Dedifferentiated amniotic fluid mesenchymal stem cell (primary cell): ENCODE measurements around the gene TLL1.

Source experiments
- DNase-seq: peaks from one replicate; pipeline ENCODE4 v3.0.0-alpha.2; 2016; ENCODE audit errors: extremely low spot score

The TLL1 gene

DNA sequence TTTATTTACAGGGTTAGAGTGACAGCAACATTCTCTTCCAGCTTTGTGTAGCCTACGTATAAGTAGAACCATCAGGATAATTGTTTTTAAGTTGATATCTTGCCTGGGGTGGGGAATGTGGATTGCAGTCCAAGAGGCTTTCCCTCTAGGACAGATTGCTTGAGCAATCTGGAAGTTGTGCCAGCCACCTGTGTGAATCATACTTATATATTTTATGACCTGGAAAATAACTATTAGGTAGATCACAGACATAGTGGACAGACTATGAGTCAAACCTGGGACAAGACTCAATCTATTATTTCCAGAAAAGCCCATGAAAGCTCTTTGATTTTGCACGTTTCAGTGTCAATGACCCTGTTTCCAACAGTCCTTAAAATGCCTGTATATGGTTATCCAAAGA, 98.9 kb downstream of the TLL1 start:
- DNase-seq, result no peak

DNA sequence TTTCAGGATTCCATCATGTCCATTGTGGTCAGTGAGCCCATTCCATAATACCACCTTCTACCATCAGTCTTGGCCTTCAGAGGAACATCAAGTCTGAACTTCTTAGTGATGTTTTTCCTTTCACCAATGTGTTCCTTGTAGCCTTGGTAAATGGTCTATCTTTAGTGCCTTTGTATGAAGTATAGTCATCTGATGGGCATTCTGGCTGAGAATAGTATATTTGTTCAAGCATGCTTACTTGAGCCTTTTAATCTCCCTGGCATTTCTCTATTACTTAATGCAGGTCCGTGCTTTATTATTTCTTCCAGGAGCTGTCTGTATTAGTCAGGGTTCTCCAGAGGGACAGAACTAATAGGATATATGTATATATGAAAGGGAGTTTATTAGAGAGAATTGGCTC, 99.7 kb downstream of the TLL1 start:
- no peak for DNase-seq

DNA sequence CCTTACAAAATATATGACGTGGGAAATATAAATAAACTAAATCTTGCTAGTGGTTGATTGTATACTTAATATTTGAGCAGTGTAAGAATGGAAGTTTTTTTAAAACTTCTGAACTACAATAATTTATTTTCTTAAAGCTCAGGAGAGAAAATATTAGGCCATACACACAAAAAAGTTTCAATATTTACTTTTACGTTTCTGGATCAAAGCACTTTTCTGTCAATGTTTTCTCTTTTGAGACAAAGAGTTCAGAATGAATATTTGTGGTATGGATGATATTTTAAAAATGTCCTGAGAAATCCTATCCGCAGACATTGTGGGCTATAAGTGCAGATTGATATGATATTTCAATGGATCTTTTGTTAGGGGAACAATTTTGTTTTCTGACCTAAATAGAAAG, 109.9 kb downstream of the TLL1 start:
- DNase-seq, result no peak

DNA sequence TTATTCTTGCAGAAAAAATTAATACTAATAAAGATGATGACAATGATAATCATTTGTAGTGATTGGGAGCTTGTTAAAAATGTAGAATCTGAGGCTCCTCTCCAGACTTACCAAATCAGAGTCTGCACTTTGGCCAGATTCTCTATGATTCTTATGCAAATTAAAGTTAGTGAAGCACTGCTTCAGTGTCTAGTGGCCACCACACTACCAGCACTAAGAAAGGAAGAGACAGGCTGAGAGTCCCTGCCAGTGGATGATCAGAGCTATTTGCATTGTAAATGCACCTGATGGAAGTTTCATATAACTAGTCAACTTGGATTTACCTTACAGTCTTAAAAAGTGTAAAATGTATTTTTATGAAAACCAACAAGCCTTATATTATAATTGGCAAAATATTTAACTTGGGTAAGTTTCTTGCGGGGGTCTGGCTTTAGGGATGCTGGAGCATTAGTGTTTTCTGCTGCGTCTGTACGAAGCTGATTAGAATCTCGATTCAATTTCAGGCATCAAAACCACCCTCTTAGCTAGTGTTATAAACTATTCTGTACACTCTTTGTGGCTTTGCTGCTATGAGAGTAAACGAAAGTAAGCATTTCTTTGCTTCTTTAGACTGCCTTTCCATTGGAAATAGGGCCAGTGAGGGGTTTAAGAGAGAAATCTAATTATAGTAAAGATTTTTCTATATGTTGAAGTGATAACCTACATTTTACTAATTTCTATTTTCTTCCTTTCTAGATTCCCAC, 114.1 kb downstream of the TLL1 start:
- no peak for DNase-seq

DNA sequence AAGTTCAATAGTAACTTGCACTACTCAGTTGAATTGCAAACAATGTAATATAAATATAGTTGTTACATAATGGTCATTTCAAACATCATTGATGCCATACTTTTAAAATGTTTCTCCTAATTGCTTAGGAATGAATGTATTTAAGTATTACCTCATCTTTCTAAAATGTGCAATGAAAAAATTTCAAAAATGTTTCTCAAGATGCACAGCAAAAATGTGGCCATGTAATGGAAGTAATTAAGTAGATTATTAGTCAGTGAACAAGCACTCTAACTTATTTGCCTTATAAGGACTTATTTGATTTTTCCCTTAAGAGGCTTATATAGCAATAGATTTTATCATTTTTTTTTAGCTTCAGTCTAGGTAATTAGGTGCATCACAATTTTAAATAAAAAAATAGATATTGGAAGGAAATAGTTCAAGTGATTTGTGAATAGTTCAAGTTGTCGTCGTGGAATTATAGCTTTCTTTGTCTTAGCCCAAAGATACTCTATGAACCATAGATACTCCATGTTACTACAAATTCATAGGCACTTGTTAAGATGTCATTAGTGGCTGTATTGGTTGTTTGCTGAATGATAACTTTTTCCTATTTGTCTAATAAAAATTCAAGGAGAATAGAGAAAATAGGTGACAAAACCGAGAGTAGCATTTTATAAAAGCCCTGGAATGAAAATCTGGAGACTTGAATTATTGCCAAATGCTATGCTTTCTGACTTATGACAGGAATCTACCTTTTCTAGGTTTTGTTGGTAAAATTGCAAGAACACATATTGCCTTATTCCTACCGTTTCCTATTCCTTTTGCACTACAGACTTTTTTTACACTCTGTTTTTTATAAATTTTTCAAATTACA, 118.5 kb downstream of the TLL1 start:
- DNase-seq, result no peak

DNA sequence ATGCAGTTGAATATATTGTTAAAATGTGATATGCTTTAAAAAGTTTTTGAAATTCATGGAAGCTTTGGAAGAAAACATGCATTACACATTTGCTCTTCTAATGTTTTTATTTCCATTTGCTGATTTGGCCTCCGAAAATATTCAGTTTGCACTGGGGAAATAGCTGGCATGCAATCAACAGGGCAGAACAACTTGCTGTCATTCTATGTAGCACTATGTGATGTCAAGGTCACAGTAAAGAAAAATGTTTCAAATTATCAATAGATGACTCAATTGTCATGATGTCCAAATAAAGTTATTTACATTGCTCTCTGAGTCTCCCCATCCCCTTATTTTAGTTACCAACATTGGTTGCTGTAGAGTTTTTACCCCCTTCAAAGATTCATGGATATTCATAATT, 119.2 kb downstream of the TLL1 start:
- DNase-seq, result no peak

DNA sequence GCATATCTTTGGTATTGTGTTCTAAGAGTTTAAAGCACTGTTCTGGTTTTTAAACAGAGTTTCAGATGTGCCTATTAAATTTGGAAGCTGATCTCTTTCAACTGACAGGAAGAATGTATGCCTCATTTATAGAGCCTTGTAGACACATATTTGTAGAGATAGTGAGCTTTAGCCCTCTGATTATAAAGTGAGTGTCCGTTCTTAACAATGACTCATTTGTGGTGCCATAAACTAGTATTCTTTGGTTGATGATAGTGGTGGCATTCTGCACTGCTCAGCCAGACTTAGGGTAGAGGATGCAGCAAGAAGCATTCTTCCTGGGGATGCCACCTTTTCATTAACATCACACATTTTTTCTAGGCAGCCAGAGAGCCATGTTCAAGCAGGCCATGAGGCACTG, 121.7 kb downstream of the TLL1 start:
- DNase-seq, result no peak

DNA sequence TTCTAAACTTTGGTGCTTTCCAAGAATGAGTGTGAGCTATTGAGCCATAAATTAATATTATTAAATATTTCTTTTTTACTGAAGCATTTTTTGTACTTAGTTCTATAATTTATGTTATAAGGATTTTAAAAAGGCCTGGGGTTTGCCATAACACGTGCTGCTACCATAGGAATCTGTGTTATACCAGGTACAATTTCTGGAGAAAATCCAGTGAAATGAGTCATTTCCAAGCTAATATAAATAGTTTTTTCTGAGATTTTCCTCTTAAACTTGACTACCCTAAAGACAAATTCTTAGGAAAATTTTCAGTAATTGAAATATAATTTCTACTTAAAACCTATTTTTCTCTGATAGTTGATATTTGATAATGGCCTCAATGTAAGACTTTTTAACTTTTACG, 130.8 kb downstream of the TLL1 start:
- no peak for DNase-seq

DNA sequence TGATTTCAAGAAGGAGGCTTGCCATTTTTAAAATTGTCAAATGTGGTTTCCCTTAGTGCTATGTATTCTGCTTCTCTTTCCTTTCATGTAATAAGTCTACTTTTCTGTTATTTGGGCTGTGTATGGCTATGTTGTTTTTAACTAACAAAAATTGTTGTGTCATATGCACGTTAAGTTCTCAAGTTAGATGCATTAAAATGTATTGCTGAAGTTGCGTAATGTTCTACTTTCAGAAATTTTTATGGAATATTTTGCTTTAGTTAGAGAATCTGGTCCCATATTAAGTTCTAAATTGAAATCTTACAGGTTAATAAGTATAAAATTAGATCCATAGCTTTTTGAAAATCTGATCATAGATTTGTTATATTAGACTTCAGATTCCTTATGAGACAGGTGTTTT, 133.2 kb downstream of the TLL1 start:
- DNase-seq, result no peak

DNA sequence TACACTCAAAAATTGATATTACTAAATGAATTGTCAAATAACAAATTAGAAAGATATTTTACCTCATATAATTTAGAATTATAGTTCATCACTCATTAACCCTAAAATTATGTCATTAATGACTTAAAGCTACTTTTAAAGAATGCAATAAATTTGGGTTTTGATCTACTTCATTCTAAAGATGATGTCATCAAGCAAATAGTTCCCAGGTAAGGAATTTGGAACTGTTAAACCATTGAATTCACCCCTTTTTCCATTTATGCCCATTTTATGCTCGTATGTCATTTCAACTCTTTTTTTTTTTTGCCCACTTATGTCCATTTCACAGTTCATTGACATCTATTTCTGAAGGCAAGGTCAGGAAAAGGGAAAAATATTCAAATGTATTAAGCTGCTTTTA, 135.5 kb downstream of the TLL1 start:
- DNase-seq, result no peak

DNA sequence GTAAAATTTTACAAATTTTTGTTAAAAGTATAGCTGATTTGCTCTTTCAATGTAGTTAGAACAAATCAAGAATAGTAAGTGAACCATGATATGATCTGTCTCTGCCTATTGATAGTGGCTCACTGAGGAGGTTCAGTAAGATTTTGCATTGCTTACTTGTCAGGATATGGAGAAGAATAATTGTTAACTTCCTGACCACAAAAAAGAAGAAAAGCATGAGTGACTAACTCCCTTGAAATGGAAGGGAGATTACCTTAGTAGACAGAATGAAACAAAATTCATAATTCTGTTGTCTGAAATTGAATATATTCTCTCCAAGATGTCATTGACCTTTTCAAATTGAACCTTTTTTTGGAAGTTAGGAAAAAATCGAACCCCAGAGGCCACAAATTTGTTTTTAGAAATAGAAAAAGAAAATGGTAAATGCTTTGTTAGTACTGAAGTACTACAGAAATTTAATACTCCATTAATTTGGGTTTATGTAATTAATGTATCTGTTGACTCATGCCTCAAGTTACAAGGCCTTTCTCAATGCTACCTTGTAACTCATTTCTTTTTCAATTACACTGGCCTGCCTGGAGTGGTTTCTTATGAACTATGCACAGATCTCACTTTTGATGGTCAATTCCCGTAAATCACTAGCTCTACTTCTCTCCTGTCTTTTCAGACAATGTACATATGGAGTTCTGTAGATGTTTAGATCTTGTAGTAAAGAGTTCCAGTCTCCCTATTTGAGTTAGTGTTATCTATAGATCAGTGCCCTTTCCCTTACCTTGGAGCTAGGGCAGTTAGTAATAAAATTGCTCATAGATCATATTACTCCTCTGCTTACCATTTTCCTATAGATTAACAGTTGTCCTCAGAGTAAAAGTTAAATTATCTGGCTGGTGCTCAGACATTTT, 139.3 kb downstream of the TLL1 start:
- DNase-seq, result no peak

DNA sequence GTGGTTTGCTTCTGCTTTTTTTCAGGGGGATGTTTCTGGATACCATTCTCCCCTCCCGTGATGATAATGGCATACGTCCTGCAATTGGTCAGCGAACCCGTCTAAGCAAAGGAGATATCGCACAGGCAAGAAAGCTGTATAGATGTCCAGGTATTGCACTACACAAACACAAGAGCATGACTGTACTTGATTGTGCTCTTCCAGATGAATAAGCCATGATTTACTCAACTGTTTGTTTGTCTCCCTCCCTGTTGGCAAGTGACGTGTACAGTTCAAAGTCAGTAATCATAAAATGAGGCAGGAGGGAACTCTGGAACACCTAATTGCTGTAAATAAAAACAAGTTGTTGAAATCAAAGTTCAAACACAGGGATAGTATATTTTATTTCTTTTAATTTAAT, 141.4 kb downstream of the TLL1 start:
- DNase-seq, result no peak

DNA sequence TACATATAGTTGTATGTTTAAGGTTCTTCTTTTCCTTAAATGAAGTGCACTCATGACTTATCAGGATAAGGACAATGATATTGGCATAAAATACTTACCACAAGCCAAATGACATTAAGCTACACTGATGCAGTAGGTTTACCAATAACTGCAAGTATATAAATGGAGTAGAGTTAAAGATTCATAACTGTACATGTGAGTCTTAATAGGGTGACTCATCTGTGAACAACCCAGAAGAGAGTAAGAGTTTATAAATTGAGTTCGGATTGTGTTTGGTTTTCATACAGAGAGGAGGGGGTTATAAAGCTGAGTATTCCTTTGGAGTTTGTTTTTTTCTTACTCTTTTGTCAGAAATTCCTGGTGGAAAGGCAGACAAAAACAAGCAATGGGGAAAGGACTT, 144.8 kb downstream of the TLL1 start:
- no peak for DNase-seq

DNA sequence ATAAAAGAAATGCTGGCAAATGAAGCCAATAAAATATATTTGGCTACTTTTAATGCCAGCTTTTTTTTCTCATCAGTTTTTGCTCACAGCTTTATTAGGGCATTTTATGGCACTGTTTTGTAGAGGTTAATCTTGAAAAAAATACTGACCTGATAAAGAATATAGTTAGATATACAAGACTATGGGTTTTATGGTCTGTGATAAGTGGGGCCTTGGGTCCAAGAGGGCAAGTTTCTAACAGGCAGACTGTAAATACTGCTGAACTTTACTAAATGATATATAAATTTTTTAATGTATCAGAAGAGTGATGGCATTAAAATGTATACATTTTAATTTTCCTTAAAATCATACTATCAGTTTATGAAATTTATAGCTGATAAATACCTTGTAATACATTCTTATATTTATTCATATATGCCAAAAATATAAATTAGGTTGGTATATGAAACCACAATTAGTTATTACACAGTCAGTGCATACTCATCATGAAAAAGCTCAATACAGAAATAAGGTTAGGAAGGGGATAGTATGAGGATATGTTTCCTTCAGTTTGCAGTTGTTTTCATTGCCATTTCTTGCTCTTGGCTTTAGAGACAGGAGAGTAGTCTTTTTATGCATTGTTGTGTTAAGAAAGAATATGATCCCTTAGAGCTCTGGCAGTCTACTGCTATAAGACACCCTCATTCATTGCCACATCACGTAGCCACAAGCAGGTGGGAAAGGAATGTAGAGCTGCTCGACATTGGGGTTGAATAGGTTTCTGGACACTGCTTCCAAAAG, 146.6 kb downstream of the TLL1 start:
- no peak for DNase-seq

DNA sequence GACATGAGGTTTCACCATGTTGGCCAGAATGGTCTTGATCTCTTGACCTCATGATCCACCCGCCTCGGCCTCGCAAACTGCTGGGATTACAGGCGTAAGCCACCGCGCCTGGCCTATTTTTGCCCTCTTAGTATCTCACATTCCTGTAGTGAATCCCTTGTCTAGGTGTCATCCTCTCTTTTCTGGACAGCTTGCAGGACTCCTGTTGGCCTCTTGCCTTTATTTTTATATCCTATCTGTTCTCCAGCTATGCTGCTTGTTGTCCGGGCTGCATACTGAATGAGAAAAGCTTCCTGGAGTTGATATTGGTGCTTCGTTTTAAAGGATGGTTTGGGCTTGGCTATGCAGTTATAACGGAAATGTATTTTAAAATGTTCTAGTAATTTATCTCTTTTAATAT, 148.6 kb downstream of the TLL1 start:
- DNase-seq, result no peak

DNA sequence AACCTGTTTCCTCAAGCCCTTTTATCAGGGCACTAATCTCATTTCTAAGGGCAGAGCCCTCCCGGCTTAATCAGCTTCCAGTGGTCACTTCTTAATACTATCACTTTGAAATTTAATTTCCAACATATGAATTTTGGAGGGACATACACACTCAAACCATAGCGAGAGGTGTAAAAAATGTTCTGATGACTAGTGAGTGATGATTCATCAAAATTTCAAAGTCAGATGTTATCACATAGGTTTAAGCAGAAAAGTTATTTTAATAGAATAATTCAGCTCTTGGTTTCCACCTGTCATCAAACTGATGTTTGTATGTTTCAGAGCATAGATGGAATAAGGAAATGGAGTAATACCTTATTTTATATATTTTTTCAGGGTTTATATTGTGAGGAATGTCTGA, 161.9 kb downstream of the TLL1 start:
- DNase-seq, result no peak

DNA sequence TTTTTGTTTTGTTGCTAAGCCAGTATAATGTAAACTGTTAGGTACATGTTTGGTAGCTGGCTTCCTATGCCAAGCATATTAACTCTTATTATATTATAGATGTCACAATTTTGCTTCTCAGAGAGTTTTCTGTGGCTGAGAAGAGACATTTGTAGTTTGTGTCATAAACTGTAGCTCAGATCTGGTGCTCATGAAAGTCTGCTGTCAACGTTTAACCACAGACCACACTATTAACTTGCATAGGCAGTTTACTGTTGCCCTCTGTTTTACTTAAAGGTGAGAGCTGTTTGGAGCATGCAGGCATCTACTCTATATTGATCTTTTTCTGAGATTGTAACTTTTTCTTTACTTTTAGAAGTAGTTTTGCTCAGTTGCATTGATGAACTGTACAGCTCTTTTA, 166.8 kb downstream of the TLL1 start:
- DNase-seq, result no peak

DNA sequence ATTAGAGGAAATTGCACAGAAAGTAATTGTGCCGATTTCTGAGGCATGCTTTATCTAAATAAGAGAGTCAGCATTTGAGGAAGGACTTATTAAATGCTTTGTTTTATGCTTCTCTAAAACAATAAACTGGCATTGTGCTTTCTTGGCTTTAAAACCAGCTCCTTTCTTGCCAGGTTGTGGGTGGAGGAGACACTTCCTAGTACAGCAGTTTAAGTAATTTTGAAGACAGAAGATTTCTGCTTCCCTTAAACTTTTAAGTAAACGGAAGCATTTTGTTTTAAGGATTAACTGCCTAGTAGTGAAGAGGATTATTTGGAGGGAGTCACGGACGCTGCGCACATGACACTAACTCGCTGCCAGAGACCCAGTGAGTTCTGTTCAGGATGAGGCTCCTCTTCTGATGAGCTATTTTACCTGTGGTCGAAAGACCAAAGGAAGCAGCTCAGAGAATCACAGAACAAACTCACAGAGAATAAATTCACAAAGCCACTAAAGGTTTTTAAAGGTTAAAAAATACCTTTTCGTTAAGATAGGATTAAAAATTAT, 169.5 kb downstream of the TLL1 start:
- no peak for DNase-seq

DNA sequence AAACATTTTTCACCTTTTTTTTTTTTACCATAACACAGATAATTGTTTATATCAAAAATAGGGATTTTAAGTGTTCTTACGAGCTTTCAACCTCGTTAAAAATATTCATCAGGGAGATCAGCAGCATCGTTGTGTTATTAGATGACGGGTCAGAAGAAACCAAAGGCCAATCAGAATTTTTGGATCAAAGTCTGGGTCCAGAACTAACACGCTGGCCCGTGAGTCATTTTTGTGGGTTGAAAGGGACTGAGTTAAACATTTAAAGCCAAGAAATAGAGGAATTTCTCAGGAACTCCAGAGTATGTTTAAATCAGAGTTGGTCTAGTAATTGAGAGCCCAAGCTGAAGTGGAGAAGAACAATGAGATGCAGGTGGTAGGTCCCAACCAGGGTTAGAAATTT, 170.8 kb downstream of the TLL1 start:
- no peak for DNase-seq

DNA sequence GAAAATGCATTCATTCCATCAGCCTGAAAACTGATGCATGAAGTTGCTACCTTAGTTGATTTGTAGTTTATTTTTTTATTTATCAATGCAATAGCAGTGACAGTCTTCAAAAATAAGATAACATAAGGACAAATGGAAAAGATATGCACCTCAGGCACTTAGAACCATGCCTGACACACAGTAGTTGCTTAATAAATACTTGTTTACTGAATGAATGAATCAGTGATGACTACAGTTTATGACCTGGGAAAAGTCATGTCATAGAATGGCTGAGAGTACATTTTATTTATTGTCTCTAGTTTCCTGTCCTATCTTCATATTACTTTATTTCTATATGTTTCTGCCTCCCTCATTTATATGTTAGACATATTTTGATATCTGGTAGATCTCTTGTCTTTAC, 171.8 kb downstream of the TLL1 start:
- DNase-seq, result no peak

DNA sequence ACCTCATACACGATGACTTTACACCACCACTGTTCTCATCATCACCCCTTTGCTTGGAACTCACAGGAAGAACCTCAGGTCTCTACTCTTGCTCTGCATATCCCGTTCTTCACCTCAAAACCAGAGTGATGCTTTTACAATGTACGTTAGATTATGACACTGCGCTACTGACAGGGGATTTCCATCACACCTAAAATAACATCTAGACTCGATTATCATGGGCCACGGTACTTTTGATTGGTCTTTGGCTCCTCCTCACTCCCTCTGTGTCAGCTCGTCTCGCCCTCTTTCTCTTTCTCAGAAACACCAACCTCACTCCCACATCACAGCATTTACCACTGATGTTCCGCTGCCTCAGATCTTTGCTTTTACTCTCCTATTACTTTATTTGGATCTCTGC, 172.4 kb downstream of the TLL1 start:
- DNase-seq, result no peak
